Measurements from ENCODE around the gene ABHD16A.
A peak's percentile ranks its signal among the peaks of the same experiment; 100 is the strongest.

The ABHD16A gene

GRCh38 chr6:31664790-31665500 is 38.2 kb downstream of the ABHD16A start, which contains the start of gene GPANK1:
TSS of gene GPANK1 (minus strand) at chr6:31664997. CDS start at chr6:31664478, 519 bp downstream.
- DNase-seq = peak; percentile 95 to 97
- Histone ChIP-seq H3K9me3 (no peaks in the 10 kb centered on the region), H3K4me1 (peaks cover 0 to 67% (median 48%) of the 10 kb centered on the region in 4 donors), H3K36me3 (peaks cover 28 to 45% (median 42%) of the 10 kb centered on the region in 3 donors), H3K4me3 (peak within 1 kb of the TSS; percentile 77 to 88), H3K27me3 (no peaks in the 10 kb centered on the region), H3K27ac (peak within 1 kb of the TSS; percentile 93 to 94)
- TF ChIP-seq CTCF (IDR thresholded peaks at IDR 0.05) = no peak
- intact Hi-C loops (cut with DNase I; ENCODE audit: low total_unique reads) = loop anchor here (5.0 kb wide), 1 partner anchor 172 kb away; no protein-coding TSS in a partner anchor

GRCh38 chr6:31663961-31664789 is 38.9 kb downstream of the ABHD16A start:
- H3K4me1 ChIP-seq = peaks cover 4 to 70% (median 55%) of the 10 kb centered on the region in 4 donors
- DNase-seq = peak; percentile 70 to 85
- H3K36me3 ChIP-seq = peaks cover 21 to 38% (median 34%) of the 10 kb centered on the region in 3 donors
- TF ChIP-seq CTCF (IDR thresholded peaks at IDR 0.05) = no peak
- H3K4me3 ChIP-seq = peak overlapping the region; percentile 77 to 88
- peak overlapping the region; percentile 93 to 94 for H3K27ac ChIP-seq
- intact Hi-C loops (cut with DNase I; ENCODE audit: low total_unique reads) = no loop called here
- H3K9me3 ChIP-seq = no peaks in the 10 kb centered on the region
- no peaks in the 10 kb centered on the region for H3K27me3 ChIP-seq

- TF ChIP-seq CTCF (IDR thresholded peaks at IDR 0.05) = no peak
- peak overlapping the region; percentile 93 to 94 for H3K27ac ChIP-seq
- peaks cover 13 to 36% (median 26%) of the 10 kb centered on the region in 3 donors for H3K36me3 ChIP-seq
- no peaks in the 10 kb centered on the region for H3K9me3 ChIP-seq
- H3K27me3 ChIP-seq = no peaks in the 10 kb centered on the region
- H3K4me3 ChIP-seq = peak overlapping the region; percentile 77 to 88
- intact Hi-C loops (cut with DNase I; ENCODE audit: low total_unique reads) = no loop called here
- no peak for DNase-seq
- H3K4me1 ChIP-seq = peaks cover 6 to 74% (median 60%) of the 10 kb centered on the region in 4 donors
These were observed 39.8 kb downstream of the ABHD16A start for GRCh38 chr6:31663126-31663960.

- no peaks in the 10 kb centered on the region for H3K27me3 ChIP-seq
- DNase-seq = no peak
- TF ChIP-seq CTCF (IDR thresholded peaks at IDR 0.05) = no peak
- H3K36me3 ChIP-seq = peaks cover 6 to 35% (median 23%) of the 10 kb centered on the region in 3 donors
- no peak overlapping the region for H3K4me3 ChIP-seq
- H3K27ac ChIP-seq = peak overlapping the region; percentile 11 to 78
- intact Hi-C loops (cut with DNase I; ENCODE audit: low total_unique reads) = no loop called here
- H3K9me3 ChIP-seq = no peaks in the 10 kb centered on the region
- H3K4me1 ChIP-seq = peaks cover 6 to 73% (median 60%) of the 10 kb centered on the region in 4 donors
These were observed 40.9 kb downstream of the ABHD16A start for GRCh38 chr6:31662124-31662723.

Data from tibial artery (tissue), 4 donors.